ENCODE data around the gene TLL2.

The TLL2 gene

GRCh38 chr10:96513698-96514561 lies at the start of gene TLL2:
TSS of gene TLL2 (minus strand) at chr10:96513926. CDS start at chr10:96513685, 241 bp downstream.
- H3K4me2 ChIP-seq (ENCODE audit: insufficient read depth, low read length): peak within 1 kb of the TSS; percentile 90
- H4K20me1 ChIP-seq (ENCODE audit: insufficient read depth, low read length): peaks cover 50% of the 10 kb centered on the region
- peak within 1 kb of the TSS; percentile 52; the same call in 1 of the 2 replicates for H2AFZ ChIP-seq (ENCODE audit: low read depth, low read length)
- peak within 1 kb of the TSS; percentile 8 to 55; a peak in 3 of 4 replicates for H3K4me3 ChIP-seq (ENCODE audit: low read depth in 1 of 2, low read length in 2 of 2)
- DNase-seq (peak; percentile 62), ATAC-seq (ENCODE audit: insufficient read depth, low read depth) (peak; percentile 73)
- H3K36me3 ChIP-seq (ENCODE audit: insufficient read depth, low read length): no peaks in the 10 kb centered on the region
- no peak within 1 kb of the TSS for H3K27ac ChIP-seq (ENCODE audit: low read length)
- TF ChIP-seq, protein P1, sequence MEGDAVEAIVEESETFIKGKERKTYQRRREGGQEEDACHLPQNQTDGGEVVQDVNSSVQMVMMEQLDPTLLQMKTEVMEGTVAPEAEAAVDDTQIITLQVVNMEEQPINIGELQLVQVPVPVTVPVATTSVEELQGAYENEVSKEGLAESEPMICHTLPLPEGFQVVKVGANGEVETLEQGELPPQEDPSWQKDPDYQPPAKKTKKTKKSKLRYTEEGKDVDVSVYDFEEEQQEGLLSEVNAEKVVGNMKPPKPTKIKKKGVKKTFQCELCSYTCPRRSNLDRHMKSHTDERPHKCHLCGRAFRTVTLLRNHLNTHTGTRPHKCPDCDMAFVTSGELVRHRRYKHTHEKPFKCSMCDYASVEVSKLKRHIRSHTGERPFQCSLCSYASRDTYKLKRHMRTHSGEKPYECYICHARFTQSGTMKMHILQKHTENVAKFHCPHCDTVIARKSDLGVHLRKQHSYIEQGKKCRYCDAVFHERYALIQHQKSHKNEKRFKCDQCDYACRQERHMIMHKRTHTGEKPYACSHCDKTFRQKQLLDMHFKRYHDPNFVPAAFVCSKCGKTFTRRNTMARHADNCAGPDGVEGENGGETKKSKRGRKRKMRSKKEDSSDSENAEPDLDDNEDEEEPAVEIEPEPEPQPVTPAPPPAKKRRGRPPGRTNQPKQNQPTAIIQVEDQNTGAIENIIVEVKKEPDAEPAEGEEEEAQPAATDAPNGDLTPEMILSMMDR (IDR thresholded peaks at IDR 0.05; ENCODE audit: borderline replicate concordance, extremely low read depth, low read length, poor library complexity, severe bottlenecking): peak; percentile 57
- TF ChIP-seq EZH2 (IDR thresholded peaks at IDR 0.05; ENCODE audit: borderline replicate concordance, low read depth, low read length, severe bottlenecking): peak; percentile 90
- H3K4me1 ChIP-seq (ENCODE audit: insufficient read depth, low read length): peaks cover 20% of the 10 kb centered on the region
- H3K79me2 ChIP-seq (ENCODE audit: insufficient read depth, low read length): no peaks in the 10 kb centered on the region
- peaks cover 50% of the 10 kb centered on the region for H3K27me3 ChIP-seq (ENCODE audit: insufficient read depth, low read length, poor library complexity)
- H3K9me3 ChIP-seq (ENCODE audit: insufficient read depth, low read length, severe bottlenecking): no peaks in the 10 kb centered on the region
- peak within 1 kb of the TSS; percentile 39 for H3K9ac ChIP-seq (ENCODE audit: low read depth, low read length)

GRCh38 chr10:96560966-96561887 lies 47.5 kb upstream of the TLL2 start:
- no peak overlapping the region for H3K27ac ChIP-seq (ENCODE audit: low read length)
- ATAC-seq (ENCODE audit: insufficient read depth, low read depth) (no peak), DNase-seq (no peak)
- H3K4me1 ChIP-seq (ENCODE audit: insufficient read depth, low read length): no peaks in the 10 kb centered on the region
- H3K4me2 ChIP-seq (ENCODE audit: insufficient read depth, low read length): no peak overlapping the region
- no peak overlapping the region for H3K4me3 ChIP-seq (ENCODE audit: low read depth in 1 of 2, low read length in 2 of 2)
- peaks cover 77% of the 10 kb centered on the region for H3K36me3 ChIP-seq (ENCODE audit: insufficient read depth, low read length)
- no peak overlapping the region for H2AFZ ChIP-seq (ENCODE audit: low read depth, low read length)
- H4K20me1 ChIP-seq (ENCODE audit: insufficient read depth, low read length): peaks cover 15% of the 10 kb centered on the region; the same call in 1 of the 2 replicates
- TF ChIP-seq, protein P1 (IDR thresholded peaks at IDR 0.05; ENCODE audit: borderline replicate concordance, extremely low read depth, low read length, poor library complexity, severe bottlenecking): no peak
- no peak for TF ChIP-seq EZH2 (IDR thresholded peaks at IDR 0.05; ENCODE audit: borderline replicate concordance, low read depth, low read length, severe bottlenecking)
- no peaks in the 10 kb centered on the region for H3K27me3 ChIP-seq (ENCODE audit: insufficient read depth, low read length, poor library complexity)
- H3K9ac ChIP-seq (ENCODE audit: low read depth, low read length): no peak overlapping the region
- H3K79me2 ChIP-seq (ENCODE audit: insufficient read depth, low read length): peaks cover 20% of the 10 kb centered on the region
- no peaks in the 10 kb centered on the region for H3K9me3 ChIP-seq (ENCODE audit: insufficient read depth, low read length, severe bottlenecking)

- H3K4me3 ChIP-seq (ENCODE audit: low read depth in 1 of 2, low read length in 2 of 2): no peak overlapping the region
- H3K27me3 ChIP-seq (ENCODE audit: insufficient read depth, low read length, poor library complexity): no peaks in the 10 kb centered on the region
- H2AFZ ChIP-seq (ENCODE audit: low read depth, low read length): no peak overlapping the region
- no peak for ATAC-seq (ENCODE audit: insufficient read depth, low read depth)
- no peak overlapping the region for H3K9ac ChIP-seq (ENCODE audit: low read depth, low read length)
- peaks cover 14% of the 10 kb centered on the region for H3K79me2 ChIP-seq (ENCODE audit: insufficient read depth, low read length)
- TF ChIP-seq EZH2 (IDR thresholded peaks at IDR 0.05; ENCODE audit: borderline replicate concordance, low read depth, low read length, severe bottlenecking): no peak
- TF ChIP-seq, protein P1 (IDR thresholded peaks at IDR 0.05; ENCODE audit: borderline replicate concordance, extremely low read depth, low read length, poor library complexity, severe bottlenecking): no peak
- peaks cover 11% of the 10 kb centered on the region; the same call in 1 of the 2 replicates for H4K20me1 ChIP-seq (ENCODE audit: insufficient read depth, low read length)
- H3K36me3 ChIP-seq (ENCODE audit: insufficient read depth, low read length): peaks cover 82% of the 10 kb centered on the region
- H3K4me2 ChIP-seq (ENCODE audit: insufficient read depth, low read length): no peak overlapping the region
- DNase-seq: no peak
- H3K9me3 ChIP-seq (ENCODE audit: insufficient read depth, low read length, severe bottlenecking): no peaks in the 10 kb centered on the region
- no peaks in the 10 kb centered on the region for H3K4me1 ChIP-seq (ENCODE audit: insufficient read depth, low read length)
- H3K27ac ChIP-seq (ENCODE audit: low read length): no peak overlapping the region
These were observed 46.8 kb upstream of the TLL2 start for GRCh38 chr10:96560489-96560888.
